ENCODE data around the gene TEAD2. TPM values are rescaled to one million over a fixed set of nuclear protein-coding genes. Genes with fewer than 3 reads are reported as not detected.

The TEAD2 gene
- total RNA-seq, 4 donors from 2014 or later: 1.3 to 17.6 (median 9.8) TPM

DNA sequence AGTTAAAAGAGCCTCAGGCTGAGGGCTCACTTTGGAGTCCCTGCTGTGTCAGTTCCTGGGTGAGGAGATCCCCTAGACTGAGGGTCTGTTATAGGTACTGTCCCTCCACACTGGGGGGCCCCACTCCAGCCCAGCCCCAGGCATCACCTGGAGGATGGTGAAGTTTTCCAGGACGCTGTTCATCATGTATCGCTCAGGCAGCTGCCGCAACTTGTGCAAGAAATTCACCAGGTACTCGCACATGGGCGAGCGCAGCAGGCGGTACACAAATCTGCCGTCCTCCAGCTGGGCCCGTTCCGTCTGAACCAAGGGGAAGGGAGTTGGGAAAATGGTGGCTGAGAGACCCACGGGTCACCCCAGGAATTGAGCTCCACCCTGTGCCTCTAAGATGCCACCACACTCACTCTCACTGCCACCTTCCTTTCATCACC is 19.9 kb downstream of the TEAD2 start:
- intact Hi-C loops (cut with DNase I; ENCODE audit: low total_unique reads): no loop called here
- TF ChIP-seq, protein P1, sequence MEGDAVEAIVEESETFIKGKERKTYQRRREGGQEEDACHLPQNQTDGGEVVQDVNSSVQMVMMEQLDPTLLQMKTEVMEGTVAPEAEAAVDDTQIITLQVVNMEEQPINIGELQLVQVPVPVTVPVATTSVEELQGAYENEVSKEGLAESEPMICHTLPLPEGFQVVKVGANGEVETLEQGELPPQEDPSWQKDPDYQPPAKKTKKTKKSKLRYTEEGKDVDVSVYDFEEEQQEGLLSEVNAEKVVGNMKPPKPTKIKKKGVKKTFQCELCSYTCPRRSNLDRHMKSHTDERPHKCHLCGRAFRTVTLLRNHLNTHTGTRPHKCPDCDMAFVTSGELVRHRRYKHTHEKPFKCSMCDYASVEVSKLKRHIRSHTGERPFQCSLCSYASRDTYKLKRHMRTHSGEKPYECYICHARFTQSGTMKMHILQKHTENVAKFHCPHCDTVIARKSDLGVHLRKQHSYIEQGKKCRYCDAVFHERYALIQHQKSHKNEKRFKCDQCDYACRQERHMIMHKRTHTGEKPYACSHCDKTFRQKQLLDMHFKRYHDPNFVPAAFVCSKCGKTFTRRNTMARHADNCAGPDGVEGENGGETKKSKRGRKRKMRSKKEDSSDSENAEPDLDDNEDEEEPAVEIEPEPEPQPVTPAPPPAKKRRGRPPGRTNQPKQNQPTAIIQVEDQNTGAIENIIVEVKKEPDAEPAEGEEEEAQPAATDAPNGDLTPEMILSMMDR (IDR thresholded peaks at IDR 0.05): no peak
- no peak for TF ChIP-seq POLR2A (IDR thresholded peaks at IDR 0.05)
- H3K4me3 ChIP-seq (ENCODE audit: low read depth, poor library complexity, severe bottlenecking): no peak overlapping the region
- DNase-seq (ENCODE audit: low spot score in 2 of 2): peak in 1 of 2 donors; percentile 75
- WGBS, 2 donors: 96 to 98% methylated on average over 10 to 11 of the region's 11 CpGs

- no peak overlapping the region for H3K4me3 ChIP-seq (ENCODE audit: low read depth, poor library complexity, severe bottlenecking)
- intact Hi-C loops (cut with DNase I; ENCODE audit: low total_unique reads): no loop called here
- 92 to 96% methylated on average over 11 of the region's 11 CpGs for WGBS, 2 donors
- TF ChIP-seq, protein P1 (IDR thresholded peaks at IDR 0.05): no peak
- TF ChIP-seq POLR2A (IDR thresholded peaks at IDR 0.05): no peak
- DNase-seq (ENCODE audit: low spot score in 2 of 2): peak in 1 of 2 donors; percentile 77
These were observed 21.1 kb downstream of the TEAD2 start for GRCh38 chr19:49340865-49341718.

- no peak overlapping the region for H3K4me3 ChIP-seq (ENCODE audit: low read depth, poor library complexity, severe bottlenecking)
- WGBS, 2 donors: 17 to 20% methylated on average over 36 of the region's 36 CpGs
- DNase-seq (ENCODE audit: low spot score in 2 of 2): peak in 1 of 2 donors; percentile 92
- intact Hi-C loops (cut with DNase I; ENCODE audit: low total_unique reads): no loop called here
- TF ChIP-seq POLR2A (IDR thresholded peaks at IDR 0.05): no peak
- TF ChIP-seq, protein P1 (IDR thresholded peaks at IDR 0.05): no peak
These were observed 21.9 kb downstream of the TEAD2 start for GRCh38 chr19:49340069-49340864.

DNA sequence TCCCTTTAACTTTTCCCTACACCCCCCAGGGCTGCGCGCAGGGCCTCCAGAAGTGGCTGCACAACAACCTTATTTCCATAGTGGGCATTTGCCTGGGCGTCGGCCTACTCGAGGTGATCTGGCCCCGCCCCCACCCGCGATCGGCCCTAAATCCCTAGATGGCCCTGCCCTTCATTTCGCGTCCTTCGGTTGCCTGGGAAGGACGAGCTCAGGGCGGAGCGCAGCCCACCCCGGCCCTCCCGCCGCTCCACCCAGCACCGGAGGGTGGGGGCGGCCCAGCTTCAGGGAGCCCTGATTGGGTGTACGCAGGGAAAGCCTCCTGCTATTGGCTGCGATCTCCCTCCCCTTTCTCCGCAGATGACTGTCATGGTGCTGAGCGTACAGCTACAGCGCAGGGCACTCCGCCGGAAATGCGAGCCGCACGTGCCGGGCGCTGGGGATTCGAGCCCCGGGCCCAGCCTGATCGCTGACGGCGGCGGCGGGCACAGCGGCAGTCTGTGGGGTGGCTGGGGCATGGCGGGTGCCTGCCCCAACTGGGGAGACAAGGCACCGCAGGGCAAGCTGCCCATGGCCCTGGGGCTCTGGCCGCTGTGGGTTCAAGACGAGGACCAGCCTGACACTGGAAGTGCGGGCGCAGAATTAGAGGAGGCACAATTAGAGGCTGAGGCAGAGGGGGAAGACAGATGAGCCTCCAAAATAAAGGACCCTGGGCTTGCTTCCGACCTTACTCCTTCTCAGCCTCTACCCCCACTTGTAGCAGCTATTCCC is 22.7 kb downstream of the TEAD2 start:
- TF ChIP-seq, protein P1 (IDR thresholded peaks at IDR 0.05): no peak
- TF ChIP-seq POLR2A (IDR thresholded peaks at IDR 0.05): no peak
- peak; percentile 85 to 96 for DNase-seq (ENCODE audit: low spot score in 2 of 2)
- intact Hi-C loops (cut with DNase I; ENCODE audit: low total_unique reads): no loop called here
- WGBS, 2 donors: 16 to 26% methylated on average over 40 to 47 of the region's 47 CpGs
- H3K4me3 ChIP-seq (ENCODE audit: low read depth, poor library complexity, severe bottlenecking): no peak overlapping the region

DNA sequence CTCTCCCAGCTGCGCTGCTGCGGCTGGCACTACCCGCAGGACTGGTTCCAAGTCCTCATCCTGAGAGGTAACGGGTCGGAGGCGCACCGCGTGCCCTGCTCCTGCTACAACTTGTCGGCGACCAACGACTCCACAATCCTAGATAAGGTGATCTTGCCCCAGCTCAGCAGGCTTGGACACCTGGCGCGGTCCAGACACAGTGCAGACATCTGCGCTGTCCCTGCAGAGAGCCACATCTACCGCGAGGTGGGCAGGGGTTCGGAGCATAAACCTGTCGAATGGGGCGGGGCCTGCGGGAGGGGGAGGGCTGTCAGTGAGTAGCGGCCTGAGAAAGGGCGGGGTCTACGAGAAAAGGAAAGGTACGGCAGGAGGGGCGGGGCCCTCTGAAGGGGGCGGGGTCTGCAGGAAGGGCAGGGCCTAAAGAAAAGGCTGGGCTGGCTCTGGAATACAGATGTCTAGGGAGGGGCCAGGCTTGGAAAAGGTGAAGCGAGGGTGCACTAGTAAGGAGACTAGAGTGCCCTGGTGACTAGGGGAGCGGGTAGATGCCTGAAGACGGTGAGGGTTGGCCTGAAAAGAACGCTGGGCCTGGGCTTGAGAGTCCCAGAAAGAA is 23.4 kb downstream of the TEAD2 start:
- WGBS, 2 donors: 19 to 22% methylated on average over 29 to 30 of the region's 30 CpGs

More for the DNA sequence above, 23.4 kb downstream of the TEAD2 start:
- peak; percentile 84 to 95 for DNase-seq (ENCODE audit: low spot score in 2 of 2)
- no peak overlapping the region for H3K4me3 ChIP-seq (ENCODE audit: low read depth, poor library complexity, severe bottlenecking)
- intact Hi-C loops (cut with DNase I; ENCODE audit: low total_unique reads): no loop called here
- TF ChIP-seq POLR2A (IDR thresholded peaks at IDR 0.05): no peak
- TF ChIP-seq, protein P1 (IDR thresholded peaks at IDR 0.05): no peak

Measured in lower leg skin (tissue), 4 donors.